NCI-H2029 (cell line): ENCODE measurements around the gene BZW2.

ENCODE experiments used
- DNase-seq: peaks from one replicate; lab custom pipeline; 2025; lab: John Stamatoyannopoulos, UW

The BZW2 gene

GRCh38 chr7:16721541-16721940, 75.6 kb downstream of the BZW2 start:
- no peak for DNase-seq

- no peak for DNase-seq
Observed at GRCh38 chr7:16724344-16724743, 78.4 kb downstream of the BZW2 start.

DNA sequence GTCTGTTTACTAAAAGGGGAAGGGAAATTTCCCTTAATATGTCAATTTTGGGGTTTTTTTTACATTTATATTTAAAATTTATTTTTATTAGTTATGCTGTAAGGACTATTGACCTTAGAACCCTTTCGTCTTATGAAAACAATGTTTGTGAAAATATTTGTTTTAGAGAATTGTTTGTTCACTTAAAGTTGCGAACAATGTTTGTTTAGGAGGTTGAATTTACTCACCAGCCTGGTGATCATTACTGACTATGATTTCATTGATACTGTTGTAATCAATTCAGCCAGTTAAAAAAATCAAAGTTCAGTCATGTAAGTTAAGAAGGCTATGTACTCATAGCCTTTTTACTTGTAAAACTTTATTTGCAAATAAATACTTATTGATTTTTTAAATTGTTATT, 80.2 kb downstream of the BZW2 start:
- no peak for DNase-seq

DNA sequence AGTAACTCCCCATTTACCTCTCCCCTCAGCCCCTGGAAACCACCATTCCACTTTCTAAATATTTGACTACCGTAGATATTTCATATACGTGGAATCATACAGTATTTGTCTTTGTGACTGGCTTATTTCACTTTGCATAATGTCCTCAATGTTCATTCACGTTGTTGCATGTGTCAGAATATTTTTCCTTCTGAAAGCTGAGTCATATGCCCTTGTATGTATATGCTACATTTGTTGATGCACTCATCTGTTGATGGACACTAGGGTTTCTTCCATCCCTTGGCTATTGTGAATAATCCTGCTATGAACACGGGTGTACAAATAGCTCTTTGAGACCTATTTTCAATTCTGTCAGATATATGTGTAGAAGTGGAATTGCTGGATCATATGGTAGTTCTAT, 81.8 kb downstream of the BZW2 start:
- no peak for DNase-seq

GRCh38 chr7:16728811-16729210, 82.8 kb downstream of the BZW2 start:
- DNase-seq: no peak

DNA sequence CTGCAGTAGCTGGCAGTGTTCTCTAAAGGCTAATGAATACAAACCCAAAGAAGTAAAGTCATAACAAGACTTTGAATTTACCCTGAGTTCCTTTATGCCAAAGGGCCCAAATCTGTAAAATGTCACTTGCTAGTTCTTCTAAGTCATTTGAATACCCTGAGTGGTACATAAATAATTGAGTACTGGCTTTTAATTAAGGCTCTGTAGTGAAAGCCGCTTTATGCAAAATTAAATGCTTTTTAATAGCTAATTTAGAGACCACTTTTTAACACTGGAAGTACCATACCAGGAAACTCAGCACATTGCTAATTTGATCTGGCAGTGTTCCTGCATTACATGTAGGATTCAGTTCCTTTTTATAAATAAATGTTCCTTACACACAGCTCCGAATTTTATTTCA, 83.6 kb downstream of the BZW2 start:
- DNase-seq: no peak

GRCh38 chr7:16730937-16731336, 85.0 kb downstream of the BZW2 start:
- DNase-seq: no peak

DNA sequence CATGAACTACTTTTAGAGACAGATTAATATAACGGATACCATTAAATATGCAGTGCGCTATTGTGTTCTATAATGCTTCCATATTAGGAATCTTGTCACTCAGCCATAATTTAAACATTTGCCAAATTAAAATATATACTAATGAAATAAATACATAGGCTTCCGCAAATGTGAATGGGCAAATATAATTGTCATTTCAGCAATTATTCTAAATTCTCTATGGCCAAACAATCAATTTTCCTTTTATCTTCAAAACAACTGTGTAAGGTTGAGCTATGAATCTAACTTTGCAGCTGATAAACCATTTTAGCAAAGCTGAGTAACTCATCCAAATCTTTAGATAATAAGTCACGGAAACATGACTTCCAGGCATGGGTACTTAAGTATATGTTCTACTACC, 86.8 kb downstream of the BZW2 start:
- no peak for DNase-seq

- DNase-seq: no peak
Observed at GRCh38 chr7:16734148-16734726, 88.3 kb downstream of the BZW2 start.

GRCh38 chr7:16735020-16735419, 89.0 kb downstream of the BZW2 start:
- DNase-seq: no peak

- no peak for DNase-seq
Observed at GRCh38 chr7:16738011-16738688, 92.2 kb downstream of the BZW2 start.

DNA sequence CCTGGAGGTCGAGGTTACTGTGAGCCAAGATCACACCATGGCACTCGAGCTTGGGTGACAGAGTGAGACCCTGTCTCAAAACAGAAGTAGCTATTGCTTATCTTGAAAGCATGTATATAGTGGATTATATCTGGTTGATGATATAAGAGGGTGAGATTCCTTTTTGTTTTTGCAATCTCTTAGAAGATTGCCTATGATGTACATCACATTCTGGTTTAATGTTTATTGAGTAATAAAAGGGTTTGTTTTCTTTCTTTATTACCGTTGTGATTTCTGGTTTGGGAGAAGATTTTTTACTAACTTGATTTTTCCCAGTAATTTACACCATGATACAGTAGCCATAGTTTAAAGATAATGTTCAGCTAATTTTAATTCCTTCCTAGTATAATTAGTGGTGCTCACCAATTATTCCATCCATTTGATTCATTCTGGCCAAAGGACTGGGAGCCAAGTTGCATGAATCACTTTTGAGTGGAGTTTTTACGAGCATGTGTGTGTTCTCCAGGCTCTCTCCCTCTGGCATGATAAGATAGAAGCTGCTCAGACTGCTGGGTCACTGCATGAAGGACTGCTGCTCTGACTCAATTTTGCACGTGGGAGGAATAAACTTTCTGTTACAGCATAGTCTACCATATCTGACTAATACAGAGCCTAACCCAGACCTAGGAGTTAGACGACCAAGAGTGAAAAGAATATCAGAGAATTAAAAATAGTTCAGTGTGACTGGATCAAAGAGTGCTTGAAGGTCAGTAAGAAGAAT, 94.1 kb downstream of the BZW2 start:
- no peak for DNase-seq

- no peak for DNase-seq
Observed at GRCh38 chr7:16740623-16740953, 94.6 kb downstream of the BZW2 start.

- DNase-seq: no peak
Observed at GRCh38 chr7:16740996-16741395, 95.0 kb downstream of the BZW2 start.

DNA sequence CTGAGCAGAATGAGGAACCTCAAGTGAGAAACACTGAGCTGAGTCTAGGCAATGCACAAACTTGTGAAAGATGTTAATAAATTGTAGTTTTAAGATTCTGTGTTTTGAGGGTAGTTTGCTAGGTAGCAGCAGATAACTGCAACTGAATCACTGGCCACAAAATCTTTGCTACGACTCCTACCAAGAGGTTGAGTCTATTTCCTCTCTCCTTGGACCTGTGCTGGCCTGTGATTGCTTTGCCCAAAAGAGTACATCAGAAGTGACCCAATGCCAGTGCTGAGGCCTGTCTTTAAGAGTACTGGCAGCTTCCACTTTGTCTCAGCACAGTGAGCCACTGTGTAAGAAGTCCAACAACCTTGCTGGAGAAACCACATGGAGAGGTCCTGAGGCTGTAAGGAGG, 95.7 kb downstream of the BZW2 start:
- no peak for DNase-seq

DNA sequence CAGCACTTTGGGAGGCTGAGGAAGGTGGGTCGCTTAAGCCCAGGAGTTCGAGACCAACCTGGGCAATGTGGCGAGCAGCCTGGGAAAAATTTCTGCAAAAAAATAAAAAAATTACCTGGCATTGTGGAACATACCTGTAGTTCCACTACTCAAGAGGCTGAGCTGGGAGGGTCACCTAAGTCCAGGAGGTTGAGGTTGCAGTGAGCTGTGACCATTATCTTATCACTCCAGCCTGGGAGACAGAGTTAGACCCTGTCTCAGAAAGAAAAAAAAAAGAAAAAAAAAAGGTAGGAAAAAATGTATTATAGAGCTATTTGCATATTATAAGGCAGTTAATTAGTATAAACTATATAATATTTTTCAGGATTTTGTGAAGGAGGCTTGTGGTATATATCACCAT, 96.6 kb downstream of the BZW2 start:
- DNase-seq: no peak

- no peak for DNase-seq
Observed at GRCh38 chr7:16743236-16743635, 97.3 kb downstream of the BZW2 start.

GRCh38 chr7:16744518-16745250, 98.7 kb downstream of the BZW2 start:
- no peak for DNase-seq

DNA sequence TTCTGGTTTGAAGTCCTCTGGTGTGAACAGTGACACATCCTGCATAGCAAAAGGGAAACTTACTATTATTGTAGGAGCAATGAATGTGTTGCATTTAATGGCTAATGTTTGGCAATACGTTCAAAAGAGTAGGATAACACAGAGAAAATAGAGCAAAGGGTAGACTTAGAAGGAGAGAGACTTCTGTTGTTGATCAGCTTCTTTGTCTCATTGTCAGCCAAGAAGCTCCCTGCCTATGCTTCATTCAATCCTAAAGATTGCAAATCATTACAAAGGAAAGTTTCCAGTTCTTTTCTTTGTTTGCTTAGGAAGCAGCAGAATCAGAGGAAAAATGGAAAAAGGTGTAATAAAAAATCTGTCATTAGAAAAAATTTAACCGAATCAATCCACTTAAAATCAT, 99.7 kb downstream of the BZW2 start:
- DNase-seq: no peak

DNA sequence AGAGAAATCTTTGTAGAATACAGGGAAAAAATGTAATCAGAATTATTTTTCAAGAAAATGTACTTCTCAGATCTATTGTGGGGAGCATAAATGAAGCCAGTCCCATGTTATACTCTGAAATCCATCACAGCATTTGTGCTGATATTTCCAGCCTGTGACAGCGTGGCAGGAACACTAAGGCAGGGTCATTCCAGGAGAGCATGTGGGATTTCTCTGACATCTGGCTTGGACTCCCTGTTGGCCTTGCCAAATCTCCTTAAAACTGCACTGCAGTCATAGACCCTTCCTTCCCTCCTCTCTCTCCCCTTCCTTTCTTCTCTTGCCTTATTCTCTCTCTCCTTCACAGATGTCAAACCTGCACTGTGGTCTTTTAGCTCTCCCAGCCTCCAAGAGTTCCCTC, 101.1 kb downstream of the BZW2 start:
- no peak for DNase-seq

GRCh38 chr7:16753102-16753931, 107.3 kb downstream of the BZW2 start, which contains the start of gene TSPAN13:
Gene TSPAN13, plus strand, starts transcription at chr7:16753755. Its CDS starts 213 bp downstream, at chr7:16753968.
- DNase-seq: peak; percentile 89
